ENCODE results near the gene CCDC157. TPM values are rescaled to one million over a fixed set of nuclear protein-coding genes. Genes with fewer than 3 reads are reported as not detected.

Gene CCDC157
- total RNA-seq, 1 experiment from 2014 or later = 4.9 TPM

DNA sequence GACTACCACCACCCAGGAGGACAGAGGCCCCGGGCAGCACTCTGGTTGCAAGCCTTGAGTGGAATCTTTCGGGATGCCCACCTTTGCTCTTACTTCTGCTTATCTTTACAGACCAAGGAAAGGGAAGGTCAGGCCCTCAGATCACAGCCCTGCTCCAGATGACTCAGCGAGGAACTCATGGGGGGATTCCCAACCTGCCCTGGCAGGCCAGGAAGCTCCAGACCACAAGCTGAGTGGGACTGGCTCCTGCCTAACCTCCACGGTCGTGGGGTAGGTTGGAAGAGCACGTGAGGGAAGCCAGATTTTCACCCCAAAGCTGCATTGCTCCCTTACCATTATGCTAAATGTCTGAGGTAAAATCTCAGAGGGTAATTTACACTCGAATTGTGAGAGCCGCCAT, 41.9 kb upstream of the CCDC157 start:
- Mint-ChIP-seq H3K9me3 (ENCODE audit: unreplicated experiment) (no peaks in the 10 kb centered on the region), H3K36me3 (ENCODE audit: insufficient read depth, unreplicated experiment) (no peaks in the 10 kb centered on the region), H3K4me3 (ENCODE audit: unreplicated experiment) (no peak overlapping the region), H3K4me1 (ENCODE audit: low read depth, unreplicated experiment) (peaks cover 27% of the 10 kb centered on the region), H3K27ac (ENCODE audit: unreplicated experiment) (no peak overlapping the region), H3K27me3 (ENCODE audit: insufficient read depth, unreplicated experiment) (no peaks in the 10 kb centered on the region)
- TF ChIP-seq, protein P1, sequence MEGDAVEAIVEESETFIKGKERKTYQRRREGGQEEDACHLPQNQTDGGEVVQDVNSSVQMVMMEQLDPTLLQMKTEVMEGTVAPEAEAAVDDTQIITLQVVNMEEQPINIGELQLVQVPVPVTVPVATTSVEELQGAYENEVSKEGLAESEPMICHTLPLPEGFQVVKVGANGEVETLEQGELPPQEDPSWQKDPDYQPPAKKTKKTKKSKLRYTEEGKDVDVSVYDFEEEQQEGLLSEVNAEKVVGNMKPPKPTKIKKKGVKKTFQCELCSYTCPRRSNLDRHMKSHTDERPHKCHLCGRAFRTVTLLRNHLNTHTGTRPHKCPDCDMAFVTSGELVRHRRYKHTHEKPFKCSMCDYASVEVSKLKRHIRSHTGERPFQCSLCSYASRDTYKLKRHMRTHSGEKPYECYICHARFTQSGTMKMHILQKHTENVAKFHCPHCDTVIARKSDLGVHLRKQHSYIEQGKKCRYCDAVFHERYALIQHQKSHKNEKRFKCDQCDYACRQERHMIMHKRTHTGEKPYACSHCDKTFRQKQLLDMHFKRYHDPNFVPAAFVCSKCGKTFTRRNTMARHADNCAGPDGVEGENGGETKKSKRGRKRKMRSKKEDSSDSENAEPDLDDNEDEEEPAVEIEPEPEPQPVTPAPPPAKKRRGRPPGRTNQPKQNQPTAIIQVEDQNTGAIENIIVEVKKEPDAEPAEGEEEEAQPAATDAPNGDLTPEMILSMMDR (IDR thresholded peaks at IDR 0.05; ENCODE audit: insufficient read depth in 1 of 2, low read depth in 1 of 2, low read length in 1 of 2, severe bottlenecking in 1 of 2, unreplicated experiment in 1 of 2) = no peak
- H3K36me3 ChIP-seq (ENCODE audit: control insufficient read depth, insufficient read depth, low read length) = no peaks in the 10 kb centered on the region
- no peaks in the 10 kb centered on the region for H3K27me3 ChIP-seq (replicated peaks; ENCODE audit: control insufficient read depth, insufficient read depth, low read length)
- H3K4me3 ChIP-seq (ENCODE audit: low read depth, low read length) = no peak overlapping the region
- CTCF ChIA-PET = no interaction called here
- no peaks in the 10 kb centered on the region for H3K9me3 ChIP-seq
- DNase-seq = no peak
- POLR2A ChIA-PET = no interaction called here
- intact Hi-C loops (cut with micrococcal nuclease; ENCODE audit: unreplicated experiment) = no loop called here
- no TSS peak for BruUV-seq (replicated peaks)
- 0 out of 2 replicates have a peak, but pooled peaks cover 4% of the 10 kb centered on the region for H3K4me1 ChIP-seq

DNA sequence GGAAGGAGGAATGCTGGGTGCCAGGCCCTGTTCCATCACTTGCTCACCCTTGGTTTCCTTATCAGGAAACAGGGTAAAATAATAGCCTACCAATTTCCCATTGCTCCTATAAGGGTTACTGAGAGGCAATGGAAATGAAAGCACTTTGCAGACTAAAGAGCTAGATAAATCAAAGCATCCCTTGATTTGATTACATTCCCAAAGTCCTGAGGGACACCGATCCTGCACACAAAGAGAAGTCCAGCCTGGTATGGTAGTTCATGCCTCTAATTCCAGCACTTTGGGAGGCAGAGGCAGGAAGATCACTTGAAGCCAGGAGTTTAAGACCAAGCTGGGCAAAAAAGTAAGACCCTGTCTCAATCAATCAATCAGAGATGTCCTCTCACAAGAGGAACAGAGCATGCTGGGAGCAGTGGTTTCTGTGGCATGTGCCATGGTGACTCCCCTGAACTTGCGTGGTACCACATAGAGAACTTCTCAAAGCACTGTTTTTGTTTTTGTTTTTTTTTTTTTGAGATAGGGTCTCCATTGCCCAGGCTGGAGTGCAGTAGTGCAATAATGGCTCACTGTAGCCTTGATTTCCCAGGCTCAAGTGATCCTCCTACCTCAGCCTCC, 40.7 kb upstream of the CCDC157 start:
- H3K4me1 Mint-ChIP-seq (ENCODE audit: low read depth, unreplicated experiment) = peaks cover 27% of the 10 kb centered on the region
- H3K27me3 Mint-ChIP-seq (ENCODE audit: insufficient read depth, unreplicated experiment) = no peaks in the 10 kb centered on the region
- no TSS peak for BruUV-seq (replicated peaks)
- H3K27ac Mint-ChIP-seq (ENCODE audit: unreplicated experiment) = no peak overlapping the region
- no peaks in the 10 kb centered on the region; the same call in 1 of the 2 replicates for H3K36me3 ChIP-seq (ENCODE audit: control insufficient read depth, insufficient read depth, low read length)
- no peaks in the 10 kb centered on the region for H3K36me3 Mint-ChIP-seq (ENCODE audit: insufficient read depth, unreplicated experiment)
- no peak overlapping the region for H3K4me3 ChIP-seq (ENCODE audit: low read depth, low read length)
- no peak overlapping the region for H3K4me3 Mint-ChIP-seq (ENCODE audit: unreplicated experiment)
- TF ChIP-seq, protein P1 (IDR thresholded peaks at IDR 0.05; ENCODE audit: insufficient read depth in 1 of 2, low read depth in 1 of 2, low read length in 1 of 2, severe bottlenecking in 1 of 2, unreplicated experiment in 1 of 2) = no peak
- H3K4me1 ChIP-seq = 0 out of 2 replicates have a peak, but pooled peaks cover 4% of the 10 kb centered on the region
- H3K9me3 Mint-ChIP-seq (ENCODE audit: unreplicated experiment) = no peaks in the 10 kb centered on the region
- POLR2A ChIA-PET = no interaction called here
- DNase-seq = no peak
- CTCF ChIA-PET = no interaction called here
- no peaks in the 10 kb centered on the region for H3K27me3 ChIP-seq (replicated peaks; ENCODE audit: control insufficient read depth, insufficient read depth, low read length)
- intact Hi-C loops (cut with micrococcal nuclease; ENCODE audit: unreplicated experiment) = no loop called here
- H3K9me3 ChIP-seq = no peaks in the 10 kb centered on the region

DNA sequence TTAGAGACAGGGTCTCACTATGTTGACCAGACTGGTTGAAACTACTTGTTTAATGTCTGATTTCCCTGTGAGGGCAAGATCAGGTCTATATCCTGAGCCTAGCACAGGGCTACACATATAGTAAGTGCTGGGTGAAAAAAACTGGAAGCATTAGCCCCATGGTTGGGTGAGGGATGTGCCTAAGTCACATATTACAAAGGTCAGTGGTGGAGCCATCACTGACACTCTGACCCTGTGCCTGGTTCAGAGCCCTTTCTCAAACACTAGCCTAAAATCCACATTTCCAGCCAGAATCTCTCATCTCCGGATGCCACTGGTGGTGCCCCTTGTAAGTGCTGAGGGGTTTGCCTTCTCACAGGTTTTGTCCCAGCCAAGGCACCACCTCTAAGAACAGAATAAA, 39.0 kb upstream of the CCDC157 start:
- ChIA-PET CTCF (no interaction called here), POLR2A (no interaction called here)
- H3K27me3 Mint-ChIP-seq (ENCODE audit: insufficient read depth, unreplicated experiment) = no peaks in the 10 kb centered on the region
- BruUV-seq (replicated peaks) = no TSS peak
- Histone ChIP-seq H3K27me3 (replicated peaks; ENCODE audit: control insufficient read depth, insufficient read depth, low read length) (no peaks in the 10 kb centered on the region), H3K4me3 (ENCODE audit: low read depth, low read length) (no peak overlapping the region), H3K4me1 (0 out of 2 replicates have a peak, but pooled peaks cover 4% of the 10 kb centered on the region), H3K36me3 (ENCODE audit: control insufficient read depth, insufficient read depth, low read length) (no peaks in the 10 kb centered on the region; the same call in 1 of the 2 replicates), H3K9me3 (no peaks in the 10 kb centered on the region)
- DNase-seq = no peak
- no peaks in the 10 kb centered on the region for H3K9me3 Mint-ChIP-seq (ENCODE audit: unreplicated experiment)
- intact Hi-C loops (cut with micrococcal nuclease; ENCODE audit: unreplicated experiment) = no loop called here
- no peak overlapping the region for H3K4me3 Mint-ChIP-seq (ENCODE audit: unreplicated experiment)
- H3K27ac Mint-ChIP-seq (ENCODE audit: unreplicated experiment) = peak overlapping the region; percentile 34
- TF ChIP-seq, protein P1 (IDR thresholded peaks at IDR 0.05; ENCODE audit: insufficient read depth in 1 of 2, low read depth in 1 of 2, low read length in 1 of 2, severe bottlenecking in 1 of 2, unreplicated experiment in 1 of 2) = no peak
- H3K36me3 Mint-ChIP-seq (ENCODE audit: insufficient read depth, unreplicated experiment) = no peaks in the 10 kb centered on the region
- H3K4me1 Mint-ChIP-seq (ENCODE audit: low read depth, unreplicated experiment) = peaks cover 21% of the 10 kb centered on the region

All from Caco-2 (cell line).